GM18870 (cell line): ENCODE data around the gene ITGA7.

Experiments
- ATAC-seq: cut with Tn5 transposase; IDR thresholded peaks from one replicate; pipeline ENCODE4 v1.9.1; 2021; ENCODE audit warnings: moderate library complexity; ENCODE audit not compliant: unreplicated experiment

Gene ITGA7

GRCh38 chr12:55736780-55737580 is 29.3 kb upstream of the ITGA7 start:
- peak; percentile 35 for ATAC-seq

- ATAC-seq: no peak
Observed at GRCh38 chr12:55736076-55736475, 28.4 kb upstream of the ITGA7 start.

- ATAC-seq: no peak
Observed at GRCh38 chr12:55734595-55734994, 26.9 kb upstream of the ITGA7 start.

DNA sequence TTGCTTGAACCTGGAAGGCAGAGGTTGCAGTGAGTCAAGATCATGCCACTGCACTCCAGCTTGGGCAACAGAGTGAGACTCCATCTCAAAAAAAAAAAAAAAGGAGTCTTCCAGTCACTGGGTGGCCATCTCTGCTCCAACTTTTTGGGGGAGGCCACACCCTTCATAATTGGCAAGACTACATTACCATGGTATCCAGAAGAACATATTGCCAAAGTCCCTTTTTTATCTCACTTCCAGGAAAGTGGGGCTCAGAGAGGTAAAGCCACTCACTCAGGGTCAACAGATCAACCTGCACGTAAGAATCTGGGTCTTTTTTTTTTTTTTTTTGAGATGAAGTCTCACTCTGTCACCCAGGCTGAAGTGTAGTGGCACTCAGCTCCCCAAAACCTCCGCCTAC is 26.2 kb upstream of the ITGA7 start:
- ATAC-seq: no peak

- ATAC-seq: no peak
Observed at GRCh38 chr12:55733021-55733555, 25.4 kb upstream of the ITGA7 start.

DNA sequence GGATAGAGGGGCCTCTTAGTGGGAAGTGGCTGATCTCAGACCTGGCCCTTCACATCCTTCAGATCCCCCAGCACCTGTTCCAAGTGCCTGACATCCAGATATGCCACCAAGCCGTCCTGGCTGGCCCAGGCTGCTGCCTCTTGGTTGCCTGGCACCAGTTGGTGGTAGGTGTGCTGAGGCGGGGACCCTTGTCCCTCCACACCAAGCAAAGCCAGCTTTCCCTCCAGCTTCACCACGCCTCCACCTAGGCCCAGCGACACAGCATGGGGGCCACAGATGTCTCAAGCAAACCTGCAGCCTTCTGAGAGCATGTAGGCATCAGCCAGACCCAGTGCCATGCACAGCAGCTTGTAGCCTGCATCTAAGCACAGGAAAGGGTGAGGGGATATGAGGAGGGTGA is 24.6 kb upstream of the ITGA7 start:
- ATAC-seq: no peak

DNA sequence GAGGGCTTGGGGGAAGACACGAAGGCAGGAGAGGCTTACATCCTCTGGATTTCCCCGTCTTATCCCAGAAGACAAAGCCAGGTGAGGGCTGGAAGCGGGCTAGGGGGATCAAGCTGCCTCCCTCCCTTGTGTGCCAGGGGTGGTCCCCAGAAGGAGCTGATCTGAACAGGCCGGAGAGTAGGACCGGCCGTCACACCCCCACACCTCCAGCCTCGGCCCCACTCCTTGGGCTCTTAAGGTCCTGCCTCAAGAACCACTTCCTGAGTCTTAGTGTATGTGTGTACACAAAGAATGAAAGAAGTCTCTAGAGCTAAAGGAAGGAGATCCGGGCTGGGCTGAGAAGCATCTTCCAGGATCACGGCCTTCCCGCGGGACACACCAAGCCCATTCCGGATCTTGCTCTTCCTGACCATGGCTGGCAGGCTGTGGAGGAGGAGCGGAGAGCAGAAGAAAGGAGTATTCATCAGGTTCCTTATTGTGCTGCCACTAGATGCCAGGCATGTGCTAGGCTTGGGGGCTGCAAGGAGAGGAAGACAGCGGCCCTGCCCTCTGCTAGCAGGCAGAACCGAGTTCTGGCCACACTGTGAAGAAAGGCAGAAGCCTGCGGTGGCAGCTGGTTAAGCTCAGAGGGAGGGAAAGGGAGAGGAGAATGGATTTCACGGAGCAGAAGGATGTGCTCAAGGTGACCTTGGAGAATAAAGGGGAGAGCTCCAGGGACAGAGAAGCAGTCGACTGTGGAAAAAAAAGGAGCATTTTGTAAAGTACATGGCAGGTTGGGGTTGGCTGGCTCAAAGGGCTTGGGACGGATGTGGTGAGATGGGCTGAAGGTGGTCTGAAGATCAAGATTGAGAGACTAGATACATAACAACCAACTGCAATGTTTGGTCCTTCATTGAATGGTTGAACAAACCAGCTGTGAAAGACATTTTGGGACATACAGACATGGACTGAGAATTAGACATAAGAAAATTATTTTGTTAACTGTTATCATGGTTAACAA is 22.4 kb upstream of the ITGA7 start:
- ATAC-seq: peak; percentile 37

- ATAC-seq: peak; percentile 46
Observed at GRCh38 chr12:55728939-55729818, 21.5 kb upstream of the ITGA7 start, which contains the start of gene CD63. CD63 (minus strand) TSS chr12:55729009; CDS start chr12:55728341, 668 bp downstream.

DNA sequence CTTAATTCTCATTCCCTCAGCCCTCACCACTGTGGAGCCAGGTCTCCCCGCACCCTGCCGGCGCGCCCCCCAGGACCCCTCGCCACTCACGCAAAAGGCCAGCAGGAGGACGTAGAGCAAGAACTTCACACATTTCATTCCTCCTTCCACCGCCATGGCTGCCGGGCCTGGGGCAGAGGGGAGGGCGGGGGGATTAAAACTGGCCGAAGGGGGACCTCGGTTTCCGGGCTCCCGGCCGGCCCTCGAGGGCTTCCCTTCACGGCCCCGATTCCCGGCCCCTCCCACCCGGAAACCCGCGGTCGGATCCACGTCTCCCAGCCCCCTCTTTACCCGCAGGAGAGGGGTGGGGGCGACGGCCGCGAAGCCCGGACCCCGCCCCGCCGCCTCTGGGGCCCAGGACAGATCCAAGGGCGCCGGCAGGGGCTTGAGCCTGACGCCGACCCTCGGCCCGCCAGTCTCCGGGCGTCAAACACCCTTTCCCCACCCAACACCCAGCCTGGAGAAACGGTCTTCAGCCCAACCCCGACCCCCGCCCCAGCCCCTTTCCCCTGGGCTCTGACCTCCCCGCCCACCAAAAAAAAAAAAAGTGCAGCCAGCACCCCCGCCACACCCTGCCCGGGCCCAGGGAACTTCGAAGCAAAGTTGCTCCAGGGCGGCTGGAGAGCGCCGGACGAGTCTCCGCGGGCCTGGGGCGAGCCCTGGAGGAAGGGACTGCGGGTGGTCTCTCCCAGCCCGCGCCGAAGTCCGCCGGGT is 20.7 kb upstream of the ITGA7 start:
- peak; percentile 12 for ATAC-seq

GRCh38 chr12:55727643-55728185 is 20.0 kb upstream of the ITGA7 start:
- ATAC-seq: no peak

GRCh38 chr12:55726971-55727370 is 19.3 kb upstream of the ITGA7 start:
- no peak for ATAC-seq

- ATAC-seq: no peak
Observed at GRCh38 chr12:55725556-55725955, 17.9 kb upstream of the ITGA7 start.

GRCh38 chr12:55724940-55725309 is 17.2 kb upstream of the ITGA7 start:
- no peak for ATAC-seq

- ATAC-seq: no peak
Observed at GRCh38 chr12:55724226-55724939, 16.7 kb upstream of the ITGA7 start.

GRCh38 chr12:55723516-55724225 is 16.0 kb upstream of the ITGA7 start:
- no peak for ATAC-seq

- no peak for ATAC-seq
Observed at GRCh38 chr12:55722948-55723347, 15.2 kb upstream of the ITGA7 start.

DNA sequence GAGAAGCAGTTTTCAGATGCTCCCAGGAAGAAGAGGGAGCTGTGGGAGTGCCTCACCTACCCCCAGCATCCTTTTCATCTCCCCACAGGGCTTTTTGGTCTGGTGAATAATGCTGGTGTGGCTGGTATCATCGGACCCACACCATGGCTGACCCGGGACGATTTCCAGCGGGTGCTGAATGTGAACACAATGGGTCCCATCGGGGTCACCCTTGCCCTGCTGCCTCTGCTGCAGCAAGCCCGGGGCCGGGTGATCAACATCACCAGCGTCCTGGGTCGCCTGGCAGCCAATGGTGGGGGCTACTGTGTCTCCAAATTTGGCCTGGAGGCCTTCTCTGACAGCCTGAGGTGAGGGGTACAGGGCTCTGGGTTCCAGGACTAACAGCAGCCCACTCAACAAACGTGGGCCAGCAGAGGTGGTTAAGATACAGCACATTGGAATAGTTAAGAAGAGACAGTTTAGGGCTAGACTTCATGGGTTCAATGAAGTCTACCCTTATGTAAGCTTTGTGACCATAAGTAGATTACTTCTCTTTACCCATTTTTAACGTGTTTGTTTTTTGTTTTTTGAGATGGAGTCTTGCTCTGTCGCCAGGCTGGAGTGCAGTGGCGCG is 14.0 kb upstream of the ITGA7 start:
- ATAC-seq: no peak
